Activated naive CD8-positive, alpha-beta T cell treated with anti-CD3 and anti-CD28 coated beads for 36 hours (primary cell): ENCODE measurements around the gene POLD4. TPM values are rescaled to one million over a fixed set of nuclear protein-coding genes. Genes with fewer than 3 reads are reported as not detected.

Experiments
- DNase-seq: peaks from one replicate; pipeline ENCODE4 v3.0.0; 2021
- H3K27ac Mint-ChIP-seq: one replicate; pipeline ENCODE4 v1.8.0; 2022; ENCODE audit warnings: mild to moderate bottlenecking, moderate library complexity, mixed read lengths
- H3K27me3 Mint-ChIP-seq: one replicate; pipeline ENCODE4 v1.8.0; 2022; ENCODE audit warnings: mild to moderate bottlenecking, mixed read lengths
- H3K36me3 Mint-ChIP-seq: one replicate; pipeline ENCODE4 v1.8.0; 2021; ENCODE audit warnings: mild to moderate bottlenecking, mixed read lengths
- H3K4me1 Mint-ChIP-seq: one replicate; pipeline ENCODE4 v1.8.0; 2021; ENCODE audit warnings: mixed read lengths
- H3K4me3 Mint-ChIP-seq: one replicate; pipeline ENCODE4 v1.8.0; 2022; ENCODE audit warnings: mild to moderate bottlenecking, moderate library complexity, mixed read lengths
- H3K9me3 Mint-ChIP-seq: one replicate; pipeline ENCODE4 v1.8.0; 2022; ENCODE audit warnings: mixed read lengths
- total RNA-seq, 2 experiments: library from RNA; stranded (reverse); gene quantifications; one replicate each; pipeline ENCODE4 v1.2.3, GENCODE V29; 2021

The POLD4 gene
- total RNA-seq, 2 experiments from 2014 or later, result 28.5 to 28.6 TPM

DNA sequence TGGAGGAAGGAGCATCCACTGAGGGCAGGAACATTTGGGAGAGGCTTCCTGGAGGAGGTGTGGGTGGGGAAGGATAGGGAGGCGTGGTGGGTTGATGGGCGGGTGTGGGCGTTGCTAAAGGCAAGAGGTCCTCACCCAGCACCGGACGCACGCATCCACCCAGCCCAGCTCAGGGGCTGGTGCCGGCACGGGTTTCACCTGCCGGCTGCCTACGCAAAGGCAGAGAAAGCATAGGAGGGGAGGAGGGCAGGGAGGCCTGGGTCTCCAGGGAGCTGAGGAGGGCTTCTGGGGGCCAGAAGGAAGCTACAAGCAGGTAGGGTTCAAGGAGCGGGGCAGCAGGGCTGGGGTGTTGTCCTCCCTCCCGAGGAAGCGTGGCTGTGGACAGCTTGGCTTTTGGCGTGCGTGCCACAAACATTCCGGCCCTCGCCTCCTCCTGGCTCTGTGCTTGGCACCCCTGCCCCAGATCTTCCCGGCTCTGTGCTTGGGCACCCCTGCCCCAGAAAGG, 42.2 kb downstream of the POLD4 start:
- H3K27ac Mint-ChIP-seq, result no peak overlapping the region
- H3K36me3 Mint-ChIP-seq, result no peaks in the 10 kb centered on the region
- DNase-seq, result no peak

DNA sequence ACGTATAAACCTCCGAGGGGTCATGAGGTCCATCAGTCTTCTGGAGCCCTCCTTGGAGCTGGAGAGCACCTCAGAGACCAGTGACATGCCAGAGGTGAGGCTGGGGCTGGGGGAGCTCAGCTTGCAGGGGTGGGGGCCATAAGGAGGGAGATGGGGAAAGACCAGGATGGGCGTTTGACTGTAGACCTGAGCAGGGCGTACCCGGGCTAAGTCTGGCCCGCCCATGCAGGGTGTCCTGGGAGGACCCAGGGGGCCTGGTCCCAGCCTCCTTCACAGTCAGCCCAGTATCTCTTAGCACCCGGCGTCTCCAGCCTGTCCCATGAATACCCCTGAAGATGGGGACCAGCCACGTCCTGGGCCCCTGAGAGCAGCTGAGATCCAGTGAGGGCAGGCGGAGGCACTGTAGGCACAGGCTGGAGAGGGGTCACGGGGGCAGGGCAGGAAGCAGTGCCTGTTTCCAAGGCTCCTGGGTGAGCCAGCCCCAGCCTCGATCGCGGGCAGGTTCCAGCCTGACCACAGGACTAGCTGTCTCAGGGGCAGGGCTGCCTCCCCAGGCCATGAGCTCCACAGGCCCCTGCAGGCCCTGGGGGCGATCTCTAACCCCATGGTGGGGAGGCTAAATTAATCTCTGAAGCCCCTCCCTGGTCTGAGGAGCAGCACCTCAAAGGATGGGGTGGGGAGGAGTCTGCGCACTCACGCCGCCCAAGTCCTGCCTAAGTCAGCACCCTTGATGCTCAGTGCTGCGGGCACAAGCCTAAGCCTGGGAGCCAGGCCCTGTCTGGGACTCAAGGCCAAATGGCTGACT, 42.9 kb downstream of the POLD4 start:
- DNase-seq, result no peak
- H3K27me3 Mint-ChIP-seq, result no peaks in the 10 kb centered on the region
- no peak overlapping the region for H3K4me3 Mint-ChIP-seq

More for the DNA sequence above, 42.2 kb downstream of the POLD4 start:
- no peak overlapping the region for H3K4me3 Mint-ChIP-seq
- H3K27me3 Mint-ChIP-seq, result no peaks in the 10 kb centered on the region
- H3K4me1 Mint-ChIP-seq, result peaks cover 15% of the 10 kb centered on the region
- H3K9me3 Mint-ChIP-seq, result no peaks in the 10 kb centered on the region

DNA sequence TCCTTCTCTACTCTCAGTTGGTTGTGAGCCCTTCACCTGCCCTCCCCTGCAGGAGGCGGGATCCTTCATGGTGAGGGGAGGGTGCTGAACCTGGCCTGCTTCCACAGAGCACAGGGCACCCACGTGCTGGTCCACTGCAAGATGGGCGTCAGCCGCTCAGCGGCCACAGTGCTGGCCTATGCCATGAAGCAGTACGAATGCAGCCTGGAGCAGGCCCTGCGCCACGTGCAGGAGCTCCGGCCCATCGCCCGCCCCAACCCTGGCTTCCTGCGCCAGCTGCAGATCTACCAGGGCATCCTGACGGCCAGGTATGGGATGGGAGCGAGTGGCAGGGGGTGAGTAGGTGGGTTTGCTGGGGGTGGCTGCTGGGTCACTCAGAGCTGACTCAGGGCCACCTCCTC, 43.7 kb downstream of the POLD4 start:
- H3K9me3 Mint-ChIP-seq, result no peaks in the 10 kb centered on the region
- no peak for DNase-seq

More for the DNA sequence above, 42.9 kb downstream of the POLD4 start:
- no peaks in the 10 kb centered on the region for H3K36me3 Mint-ChIP-seq
- H3K4me1 Mint-ChIP-seq, result peaks cover 13% of the 10 kb centered on the region
- H3K27ac Mint-ChIP-seq, result no peak overlapping the region
- no peaks in the 10 kb centered on the region for H3K9me3 Mint-ChIP-seq

DNA sequence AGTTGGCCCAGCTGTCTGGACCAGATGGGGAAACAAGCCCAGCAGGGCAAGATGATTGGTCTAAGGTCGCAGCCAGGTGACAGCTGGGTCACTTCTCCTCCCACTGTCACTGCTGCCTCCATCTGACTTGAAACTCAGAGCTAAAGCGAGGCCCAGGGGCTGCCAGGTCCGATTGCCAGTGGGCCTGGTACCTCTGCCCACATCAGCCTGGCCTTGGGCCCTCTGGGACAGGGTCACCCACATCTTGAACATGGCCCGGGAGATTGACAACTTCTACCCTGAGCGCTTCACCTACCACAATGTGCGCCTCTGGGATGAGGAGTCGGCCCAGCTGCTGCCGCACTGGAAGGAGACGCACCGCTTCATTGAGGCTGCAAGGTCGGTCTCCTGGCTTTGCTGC, 44.2 kb downstream of the POLD4 start:
- Mint-ChIP-seq H3K27ac (no peak overlapping the region), H3K27me3 (no peaks in the 10 kb centered on the region), H3K9me3 (no peaks in the 10 kb centered on the region), H3K4me1 (peaks cover 15% of the 10 kb centered on the region), H3K36me3 (no peaks in the 10 kb centered on the region), H3K4me3 (no peak overlapping the region)
- no peak for DNase-seq

More for the DNA sequence above, 43.7 kb downstream of the POLD4 start:
- Mint-ChIP-seq H3K4me3 (no peak overlapping the region), H3K4me1 (peaks cover 13% of the 10 kb centered on the region), H3K36me3 (no peaks in the 10 kb centered on the region), H3K27ac (no peak overlapping the region), H3K27me3 (no peaks in the 10 kb centered on the region)

DNA sequence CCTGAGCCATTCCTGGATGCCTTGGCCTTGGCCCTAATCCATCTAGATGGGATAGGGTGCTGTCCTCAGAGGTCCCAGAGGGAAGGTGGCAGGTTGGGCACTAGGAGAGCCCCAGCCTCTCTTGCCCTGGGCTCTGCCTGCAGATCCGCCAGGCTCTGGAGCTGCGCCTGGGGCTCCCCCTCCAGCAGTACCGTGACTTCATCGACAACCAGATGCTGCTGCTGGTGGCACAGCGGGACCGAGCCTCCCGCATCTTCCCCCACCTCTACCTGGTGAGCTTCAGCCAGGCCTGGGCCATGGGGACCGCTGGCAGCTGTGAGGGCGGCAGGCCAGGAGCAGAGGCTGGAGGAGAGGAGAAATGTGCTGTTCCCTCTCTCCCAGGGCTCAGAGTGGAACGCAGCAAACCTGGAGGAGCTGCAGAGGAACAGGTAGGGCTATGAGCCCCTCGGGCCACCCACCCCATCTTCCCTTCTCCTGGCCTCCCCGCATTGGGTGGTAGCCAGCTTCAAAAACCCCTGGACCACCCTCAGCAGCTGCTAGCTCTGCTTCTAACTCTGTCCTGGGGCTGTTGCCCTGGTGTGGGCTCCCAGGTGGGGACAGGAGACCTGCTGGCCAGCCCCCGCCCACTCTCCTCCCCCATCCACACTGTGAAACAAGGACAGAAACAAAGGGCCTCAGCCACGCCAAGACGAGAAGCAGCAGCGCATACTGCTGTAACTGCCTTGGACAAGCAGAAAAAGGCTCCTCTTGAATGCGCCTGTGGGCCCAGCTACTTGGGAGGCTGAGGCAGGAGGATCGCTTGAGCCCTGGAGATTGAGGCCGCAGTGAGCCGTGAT, 45.1 kb downstream of the POLD4 start:
- Mint-ChIP-seq H3K4me1 (peaks cover 11% of the 10 kb centered on the region), H3K4me3 (no peak overlapping the region), H3K27me3 (no peaks in the 10 kb centered on the region), H3K9me3 (no peaks in the 10 kb centered on the region), H3K36me3 (no peaks in the 10 kb centered on the region), H3K27ac (no peak overlapping the region)
- no peak for DNase-seq

DNA sequence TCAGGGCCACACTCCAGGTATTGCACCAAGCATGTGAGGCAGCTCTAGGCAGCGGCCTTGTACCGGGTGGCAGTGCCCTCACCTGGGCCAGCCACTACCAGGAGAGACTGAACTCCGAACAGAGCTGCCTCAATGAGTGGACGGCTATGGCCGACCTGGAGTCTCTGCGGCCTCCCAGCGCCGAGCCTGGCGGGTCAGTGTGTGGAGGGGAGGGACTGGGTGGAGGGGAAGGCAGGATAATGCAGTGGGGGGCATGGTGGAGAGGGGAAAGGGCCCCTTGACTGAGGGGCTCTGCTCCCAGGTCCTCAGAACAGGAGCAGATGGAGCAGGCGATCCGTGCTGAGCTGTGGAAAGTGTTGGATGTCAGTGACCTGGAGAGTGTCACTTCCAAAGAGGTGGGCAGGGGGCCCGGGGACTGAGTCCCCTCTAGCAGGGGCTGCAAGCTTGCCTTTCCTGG, 45.8 kb downstream of the POLD4 start:
- Mint-ChIP-seq H3K9me3 (no peaks in the 10 kb centered on the region), H3K27me3 (no peaks in the 10 kb centered on the region), H3K27ac (no peak overlapping the region), H3K36me3 (no peaks in the 10 kb centered on the region), H3K4me1 (peaks cover 6% of the 10 kb centered on the region), H3K4me3 (no peak overlapping the region)
- no peak for DNase-seq

DNA sequence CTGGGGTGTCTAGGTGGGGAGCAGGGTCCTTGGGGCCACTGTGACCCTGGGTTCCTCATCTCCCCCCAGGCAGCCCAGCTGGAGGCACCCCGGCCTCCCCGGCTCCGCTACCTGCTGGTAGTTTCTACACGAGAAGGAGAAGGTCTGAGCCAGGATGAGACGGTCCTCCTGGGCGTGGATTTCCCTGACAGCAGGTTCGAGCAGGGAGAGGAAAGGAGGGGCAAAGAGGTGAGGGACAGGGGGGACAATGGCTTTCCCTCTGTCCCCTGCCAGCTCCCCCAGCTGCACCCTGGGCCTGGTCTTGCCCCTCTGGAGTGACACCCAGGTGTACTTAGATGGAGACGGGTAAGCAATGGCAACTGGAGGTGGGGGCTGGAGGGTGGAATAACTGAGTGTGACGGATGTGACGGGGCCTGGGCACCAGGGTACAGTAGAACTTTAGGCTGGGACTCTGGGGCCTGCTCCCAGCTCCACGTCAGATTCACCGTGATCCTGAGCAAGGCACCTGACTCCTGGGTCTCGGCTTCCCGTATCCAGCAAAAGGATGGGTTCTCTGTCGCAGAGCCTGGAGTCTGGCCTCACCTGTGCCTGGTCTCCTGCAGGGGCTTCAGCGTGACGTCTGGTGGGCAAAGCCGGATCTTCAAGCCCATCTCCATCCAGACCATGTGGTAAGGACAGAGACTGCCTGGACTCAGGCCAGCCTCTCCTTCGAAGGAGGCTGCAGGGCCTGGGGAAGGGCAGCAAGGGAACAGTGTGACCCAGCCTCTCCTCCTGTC, 46.4 kb downstream of the POLD4 start:
- H3K27ac Mint-ChIP-seq, result no peak overlapping the region
- H3K4me3 Mint-ChIP-seq, result no peak overlapping the region
- H3K36me3 Mint-ChIP-seq, result no peaks in the 10 kb centered on the region
- DNase-seq, result no peak
- H3K4me1 Mint-ChIP-seq, result peaks cover 4% of the 10 kb centered on the region
- H3K27me3 Mint-ChIP-seq, result no peaks in the 10 kb centered on the region
- no peaks in the 10 kb centered on the region for H3K9me3 Mint-ChIP-seq

DNA sequence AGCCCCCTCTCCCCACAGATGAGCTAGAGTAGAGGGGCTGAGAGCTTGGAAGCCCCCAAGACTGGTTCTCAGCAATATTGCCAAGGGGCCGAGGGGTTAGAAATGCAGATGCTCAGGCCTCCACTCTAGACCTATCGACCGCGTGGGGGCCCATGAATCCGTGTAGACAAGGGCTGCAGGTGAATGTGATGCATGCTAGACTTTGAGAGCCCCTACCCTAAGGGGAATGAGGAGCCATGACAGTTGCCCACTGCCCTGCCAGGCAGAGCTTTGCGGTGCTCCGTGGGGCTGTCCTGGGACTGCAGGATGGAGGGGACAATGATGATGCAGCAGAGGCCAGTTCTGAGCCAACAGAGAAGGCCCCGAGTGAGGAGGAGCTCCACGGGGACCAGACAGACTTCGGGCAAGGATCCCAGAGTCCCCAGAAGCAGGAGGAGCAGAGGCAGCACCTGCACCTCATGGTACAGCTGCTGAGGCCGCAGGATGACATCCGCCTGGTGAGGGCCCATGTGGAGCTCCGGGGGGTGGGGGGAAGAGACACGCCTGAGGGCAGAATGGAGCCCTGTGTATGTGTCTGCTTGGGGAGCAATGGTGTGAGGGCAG, 48.7 kb downstream of the POLD4 start:
- no peak for DNase-seq
- Mint-ChIP-seq H3K4me1 (peaks cover 4% of the 10 kb centered on the region), H3K27ac (no peak overlapping the region), H3K27me3 (no peaks in the 10 kb centered on the region), H3K9me3 (no peaks in the 10 kb centered on the region), H3K4me3 (no peak overlapping the region), H3K36me3 (no peaks in the 10 kb centered on the region)

DNA sequence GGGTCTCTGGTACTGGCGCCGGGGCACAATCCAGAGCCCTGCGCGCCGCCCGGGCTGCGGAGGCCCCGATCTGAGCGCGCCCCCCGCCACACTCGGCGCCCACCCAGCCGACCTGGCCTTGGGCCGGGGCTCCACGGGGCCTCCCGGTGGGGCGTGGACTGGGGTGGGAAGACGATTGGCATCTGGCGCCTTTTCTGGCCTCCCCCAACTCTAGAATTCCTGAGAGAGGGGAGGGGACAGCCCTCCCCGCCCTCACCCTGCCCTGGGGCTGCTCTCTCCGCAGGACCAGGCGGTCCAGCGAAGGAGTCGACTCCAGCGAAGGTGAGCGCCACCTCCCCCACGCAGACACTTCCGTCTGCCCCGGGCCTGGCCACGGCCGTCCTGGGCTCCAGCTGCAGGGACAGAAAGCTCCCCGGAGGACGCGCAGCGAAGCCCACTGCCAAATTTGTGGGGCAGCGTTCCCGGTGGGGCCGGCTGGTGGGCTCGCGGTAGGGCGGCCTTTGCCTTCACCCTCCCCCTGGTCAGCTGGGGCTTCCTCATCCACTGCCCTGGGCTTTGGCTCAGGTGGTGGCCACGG, 49.4 kb downstream of the POLD4 start:
- DNase-seq, result no peak
- H3K27ac Mint-ChIP-seq, result no peak overlapping the region
- H3K36me3 Mint-ChIP-seq, result peaks cover 2% of the 10 kb centered on the region
- peak overlapping the region; percentile 57 for H3K4me3 Mint-ChIP-seq
- H3K27me3 Mint-ChIP-seq, result no peaks in the 10 kb centered on the region
- H3K4me1 Mint-ChIP-seq, result peaks cover 4% of the 10 kb centered on the region
- H3K9me3 Mint-ChIP-seq, result no peaks in the 10 kb centered on the region

DNA sequence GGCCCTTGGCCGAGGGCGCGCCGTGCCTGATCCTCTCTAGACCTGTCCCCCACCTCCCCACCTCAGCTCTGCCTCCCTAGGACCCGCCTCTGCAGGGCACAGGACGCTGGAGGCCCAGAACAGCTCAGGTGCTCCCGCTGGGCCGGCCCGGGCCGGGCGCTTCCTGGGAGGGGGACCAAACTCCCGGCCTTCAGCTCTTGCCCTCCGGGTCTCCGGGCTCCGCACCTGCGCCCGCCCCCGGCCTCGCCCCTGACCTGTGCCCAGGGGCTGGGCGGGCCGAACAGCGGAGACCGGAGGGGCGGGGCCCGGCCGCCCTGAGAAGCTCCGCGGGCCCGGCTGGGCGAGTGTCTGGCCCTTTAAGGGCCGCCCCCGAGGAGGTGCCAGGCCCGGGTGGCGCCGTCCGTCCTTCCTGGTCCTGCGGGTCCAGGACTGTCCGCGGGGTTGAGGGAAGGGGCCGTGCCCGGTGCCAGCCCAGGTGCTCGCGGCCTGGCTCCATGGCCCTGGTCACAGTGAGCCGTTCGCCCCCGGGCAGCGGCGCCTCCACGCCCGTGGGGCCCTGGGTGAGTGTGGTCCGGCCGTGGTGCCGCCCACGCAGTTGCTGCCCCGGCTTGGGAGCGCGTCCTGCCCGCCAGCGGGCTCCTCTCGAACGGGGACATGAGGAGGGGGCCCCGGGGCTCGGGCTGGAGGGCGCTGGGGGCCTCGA, 50.1 kb downstream of the POLD4 start, which contains the start of gene SSH3:
Gene SSH3 (plus strand): TSS at position 399 of the 703 bp plus-strand sequence. CDS start 96 bp downstream, at position 495.
- Mint-ChIP-seq H3K4me3 (peak within 1 kb of the TSS; percentile 57), H3K36me3 (peaks cover 2% of the 10 kb centered on the region), H3K4me1 (peaks cover 6% of the 10 kb centered on the region), H3K27me3 (no peaks in the 10 kb centered on the region), H3K27ac (no peak within 1 kb of the TSS), H3K9me3 (no peaks in the 10 kb centered on the region)
- DNase-seq, result peak; percentile 53

DNA sequence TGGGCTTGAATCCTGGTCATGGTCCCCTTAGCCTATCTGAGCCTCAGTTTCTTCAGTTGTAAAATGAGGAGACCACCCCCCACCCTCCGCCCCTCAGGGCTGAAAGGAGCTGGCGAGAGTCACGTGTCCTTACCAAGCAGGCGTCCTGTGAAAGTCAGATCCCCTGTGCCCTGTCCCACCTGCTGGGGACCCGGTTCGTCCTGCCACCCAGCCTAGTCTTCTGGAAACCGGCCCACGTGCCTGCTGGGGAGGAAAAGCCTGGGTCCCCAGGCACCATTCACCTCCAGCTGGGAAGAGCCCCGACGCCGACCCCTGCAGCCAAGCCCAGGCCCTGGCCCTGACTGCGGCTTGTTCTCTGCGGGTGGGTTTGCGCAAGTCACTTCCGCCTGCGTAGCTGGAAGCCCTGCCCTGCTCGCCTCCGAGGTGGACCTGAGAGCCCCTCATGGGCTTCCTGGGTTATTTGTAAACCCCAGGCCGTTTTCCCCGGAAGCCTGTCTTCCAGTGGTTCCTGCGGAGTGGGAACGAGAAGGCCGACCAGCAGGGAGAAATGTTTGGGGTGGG, 50.7 kb downstream of the POLD4 start:
- H3K27ac Mint-ChIP-seq, result no peak overlapping the region
- H3K4me1 Mint-ChIP-seq, result peaks cover 7% of the 10 kb centered on the region
- no peak for DNase-seq
- H3K9me3 Mint-ChIP-seq, result no peaks in the 10 kb centered on the region
- H3K36me3 Mint-ChIP-seq, result peaks cover 7% of the 10 kb centered on the region
- H3K27me3 Mint-ChIP-seq, result no peaks in the 10 kb centered on the region
- H3K4me3 Mint-ChIP-seq, result peak overlapping the region; percentile 48

DNA sequence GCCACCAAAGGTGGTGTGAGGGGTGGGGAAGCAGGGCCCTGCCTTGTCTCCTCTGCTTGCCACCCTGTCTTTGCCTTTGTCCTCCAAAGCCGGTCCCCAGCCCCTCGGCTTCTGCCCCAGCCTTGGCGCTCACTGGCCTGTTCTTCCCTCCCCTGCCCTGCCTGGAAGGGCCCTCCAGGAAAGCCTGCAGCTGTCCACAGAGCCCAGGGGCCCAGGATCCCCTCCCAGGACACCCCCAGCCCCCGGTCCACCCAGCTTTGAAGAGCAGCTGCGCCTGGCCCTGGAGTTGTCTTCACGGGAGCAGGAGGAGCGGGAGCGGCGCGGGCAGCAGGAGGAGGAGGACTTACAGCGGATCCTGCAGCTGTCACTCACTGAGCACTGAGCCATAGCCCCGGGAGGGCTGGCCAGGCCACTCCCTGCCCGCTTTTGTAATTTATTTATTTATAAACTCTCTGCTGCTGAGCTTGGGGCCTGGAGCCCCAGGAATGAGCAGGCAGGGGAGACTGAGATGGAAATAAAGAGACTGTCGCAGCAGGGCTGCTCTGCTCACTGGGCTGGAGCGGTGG, 51.3 kb downstream of the POLD4 start:
- DNase-seq, result no peak
- Mint-ChIP-seq H3K4me3 (peak overlapping the region; percentile 37), H3K9me3 (no peaks in the 10 kb centered on the region), H3K4me1 (peaks cover 7% of the 10 kb centered on the region), H3K27me3 (no peaks in the 10 kb centered on the region), H3K36me3 (peaks cover 12% of the 10 kb centered on the region), H3K27ac (no peak overlapping the region)

DNA sequence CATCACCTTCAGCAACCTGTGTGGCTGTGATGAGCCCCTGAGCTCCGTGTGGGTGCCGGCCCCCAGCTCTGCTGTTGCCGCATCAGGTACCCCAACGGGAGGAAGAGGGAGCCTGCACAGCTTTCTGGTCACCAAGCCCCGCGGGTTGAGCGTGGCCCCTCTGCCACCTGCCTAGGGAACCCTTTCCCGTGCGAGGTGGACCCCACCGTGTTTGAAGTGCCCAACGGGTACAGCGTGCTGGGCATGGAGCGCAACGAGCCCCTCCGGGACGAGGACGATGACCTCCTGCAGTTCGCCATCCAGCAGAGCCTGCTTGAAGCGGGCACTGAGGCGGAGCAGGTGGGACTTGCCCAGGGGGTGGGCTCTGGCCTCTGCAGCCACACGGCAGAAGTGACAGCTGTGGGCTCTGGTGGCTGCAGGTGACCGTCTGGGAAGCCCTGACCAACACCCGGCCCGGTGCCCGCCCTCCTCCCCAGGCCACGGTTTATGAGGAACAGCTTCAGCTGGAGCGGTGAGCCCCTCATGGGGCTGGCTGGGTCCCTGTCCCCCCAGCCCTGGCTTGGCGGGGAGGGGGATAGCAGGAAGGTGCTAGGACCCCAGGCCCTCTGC, 51.9 kb downstream of the POLD4 start:
- H3K36me3 Mint-ChIP-seq, result peaks cover 18% of the 10 kb centered on the region
- no peak overlapping the region for H3K4me3 Mint-ChIP-seq
- peaks cover 7% of the 10 kb centered on the region for H3K4me1 Mint-ChIP-seq
- H3K27me3 Mint-ChIP-seq, result no peaks in the 10 kb centered on the region
- H3K9me3 Mint-ChIP-seq, result peaks cover 4% of the 10 kb centered on the region
- no peak overlapping the region for H3K27ac Mint-ChIP-seq
- DNase-seq, result no peak
